GM13976 (cell line): ENCODE data around the gene OCA2.
A peak's percentile ranks its signal among the peaks of the same experiment; 100 is the strongest.

Source experiments
- DNase-seq: peaks from one replicate; pipeline ENCODE4 v3.0.0; 2012; ENCODE audit warnings: low spot score
- in situ Hi-C: fragments of 300-500 bp; cut with MboI; formaldehyde crosslinking; loops from one replicate; pipeline ENCODE4 v1.12.0; 2022; ENCODE audit warnings: low sequenced_read_pairs, mixed read lengths, inconsistent platforms; ENCODE audit not compliant: unreplicated experiment
- TF ChIP-seq, protein P1 (sequence below): IDR thresholded peaks from 2 replicates; pipeline ENCODE4 v1.5.1; 2012; ENCODE audit warnings: borderline replicate concordance, mild to moderate bottlenecking; ENCODE audit not compliant: insufficient read depth; ENCODE audit errors: extremely low read depth, missing control alignments, control extremely low read depth

Gene OCA2

GRCh38 chr15:27872355-27872754 is 226.8 kb downstream of the OCA2 start:
- in situ Hi-C loops: no loop called here
- no peak for DNase-seq
- TF ChIP-seq, protein P1, sequence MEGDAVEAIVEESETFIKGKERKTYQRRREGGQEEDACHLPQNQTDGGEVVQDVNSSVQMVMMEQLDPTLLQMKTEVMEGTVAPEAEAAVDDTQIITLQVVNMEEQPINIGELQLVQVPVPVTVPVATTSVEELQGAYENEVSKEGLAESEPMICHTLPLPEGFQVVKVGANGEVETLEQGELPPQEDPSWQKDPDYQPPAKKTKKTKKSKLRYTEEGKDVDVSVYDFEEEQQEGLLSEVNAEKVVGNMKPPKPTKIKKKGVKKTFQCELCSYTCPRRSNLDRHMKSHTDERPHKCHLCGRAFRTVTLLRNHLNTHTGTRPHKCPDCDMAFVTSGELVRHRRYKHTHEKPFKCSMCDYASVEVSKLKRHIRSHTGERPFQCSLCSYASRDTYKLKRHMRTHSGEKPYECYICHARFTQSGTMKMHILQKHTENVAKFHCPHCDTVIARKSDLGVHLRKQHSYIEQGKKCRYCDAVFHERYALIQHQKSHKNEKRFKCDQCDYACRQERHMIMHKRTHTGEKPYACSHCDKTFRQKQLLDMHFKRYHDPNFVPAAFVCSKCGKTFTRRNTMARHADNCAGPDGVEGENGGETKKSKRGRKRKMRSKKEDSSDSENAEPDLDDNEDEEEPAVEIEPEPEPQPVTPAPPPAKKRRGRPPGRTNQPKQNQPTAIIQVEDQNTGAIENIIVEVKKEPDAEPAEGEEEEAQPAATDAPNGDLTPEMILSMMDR: no peak

DNA sequence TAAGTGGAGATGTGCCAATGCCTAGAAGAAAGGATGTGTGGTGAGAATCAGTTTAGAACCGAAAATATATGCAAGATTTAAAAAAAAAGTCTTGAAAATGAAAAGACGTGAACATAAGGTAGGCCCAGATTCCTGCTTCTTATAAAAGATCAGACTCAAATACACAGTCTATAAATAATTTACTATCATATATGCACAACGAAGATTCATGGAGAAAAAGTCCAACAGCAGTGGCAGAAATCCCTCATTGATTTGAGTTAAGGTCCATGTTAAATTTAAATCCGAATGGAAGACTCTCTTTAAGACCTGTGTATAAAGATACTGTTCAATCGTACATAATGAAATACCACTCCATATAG is 227.2 kb downstream of the OCA2 start:
- TF ChIP-seq, protein P1: no peak
- no peak for DNase-seq
- in situ Hi-C loops: no loop called here

- DNase-seq: peak; percentile 9
- in situ Hi-C loops: no loop called here
- TF ChIP-seq, protein P1: no peak
These were observed 227.8 kb downstream of the OCA2 start for GRCh38 chr15:27871078-27871901.

- TF ChIP-seq, protein P1: no peak
- in situ Hi-C loops: no loop called here
- DNase-seq: no peak
These were observed 228.8 kb downstream of the OCA2 start for GRCh38 chr15:27870320-27870719.

GRCh38 chr15:27869697-27870281 is 229.3 kb downstream of the OCA2 start:
- in situ Hi-C loops: no loop called here
- DNase-seq: no peak
- TF ChIP-seq, protein P1: no peak

DNA sequence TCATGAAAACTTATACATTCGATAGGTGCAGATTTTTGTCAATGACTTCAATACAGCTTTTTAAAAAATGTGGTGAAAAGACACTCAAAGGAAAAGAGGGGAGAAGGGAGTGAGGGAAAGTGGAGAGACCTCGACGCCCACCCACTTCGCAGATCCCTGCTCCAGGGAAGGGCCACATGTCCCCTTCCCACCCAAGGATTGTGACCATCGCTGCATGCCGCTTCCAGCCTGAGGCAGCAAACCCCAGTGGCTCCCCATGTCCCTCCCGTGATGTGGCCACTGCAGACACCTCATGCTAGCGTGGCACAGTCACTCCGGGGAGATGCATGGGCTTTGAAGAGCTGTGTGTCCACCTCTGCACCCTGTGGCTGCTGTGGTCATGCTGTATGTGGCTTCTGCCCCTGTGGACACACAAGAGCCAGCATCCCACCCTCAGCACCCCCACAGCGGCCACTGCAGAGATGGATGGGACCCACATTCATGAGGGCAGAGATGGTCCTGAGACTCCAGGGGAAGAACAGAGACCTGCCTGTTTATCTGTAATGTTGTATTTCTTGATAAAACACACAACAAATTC is 230.2 kb downstream of the OCA2 start:
- TF ChIP-seq, protein P1: no peak
- in situ Hi-C loops: no loop called here
- DNase-seq: no peak
